Choroid plexus epithelial cell (primary cell): ENCODE measurements around the gene ZFHX3.
A peak's percentile ranks its signal among the peaks of the same experiment; 100 is the strongest.

Source experiments
- DNase-seq: peaks from one replicate; pipeline ENCODE4 v3.0.0-alpha.2; 2010; ENCODE audit warnings: low read depth
- H3K4me3 ChIP-seq: 2 replicates; pipeline ENCODE4 v1.5.1; 2011; ENCODE audit warnings: low read depth, mild to moderate bottlenecking, control low read depth, low read length, moderate library complexity
- CTCF ChIP-seq: conservative IDR thresholded peaks from 2 replicates; pipeline ENCODE4 v1.5.1; 2011; ENCODE audit warnings: low read depth, mild to moderate bottlenecking, control low read depth, inconsistent platforms, low read length, moderate library complexity

ZFHX3 gene

GRCh38 chr16:73063854-73064211 is 15.9 kb upstream of the ZFHX3 start:
- TF ChIP-seq CTCF = no peak
- no peak overlapping the region for H3K4me3 ChIP-seq
- no peak for DNase-seq

- DNase-seq = no peak
- no peak for TF ChIP-seq CTCF
These were observed 15.1 kb upstream of the ZFHX3 start for GRCh38 chr16:73062743-73063733.

GRCh38 chr16:73062001-73062616 is 14.2 kb upstream of the ZFHX3 start:
- no peak overlapping the region for H3K4me3 ChIP-seq
- TF ChIP-seq CTCF = no peak
- DNase-seq = no peak

More at GRCh38 chr16:73062743-73063733, 15.1 kb upstream of the ZFHX3 start:
- peak overlapping the region; percentile 49 for H3K4me3 ChIP-seq

GRCh38 chr16:73060892-73061490 is 13.1 kb upstream of the ZFHX3 start:
- no peak overlapping the region for H3K4me3 ChIP-seq
- DNase-seq = no peak
- TF ChIP-seq CTCF = no peak

DNA sequence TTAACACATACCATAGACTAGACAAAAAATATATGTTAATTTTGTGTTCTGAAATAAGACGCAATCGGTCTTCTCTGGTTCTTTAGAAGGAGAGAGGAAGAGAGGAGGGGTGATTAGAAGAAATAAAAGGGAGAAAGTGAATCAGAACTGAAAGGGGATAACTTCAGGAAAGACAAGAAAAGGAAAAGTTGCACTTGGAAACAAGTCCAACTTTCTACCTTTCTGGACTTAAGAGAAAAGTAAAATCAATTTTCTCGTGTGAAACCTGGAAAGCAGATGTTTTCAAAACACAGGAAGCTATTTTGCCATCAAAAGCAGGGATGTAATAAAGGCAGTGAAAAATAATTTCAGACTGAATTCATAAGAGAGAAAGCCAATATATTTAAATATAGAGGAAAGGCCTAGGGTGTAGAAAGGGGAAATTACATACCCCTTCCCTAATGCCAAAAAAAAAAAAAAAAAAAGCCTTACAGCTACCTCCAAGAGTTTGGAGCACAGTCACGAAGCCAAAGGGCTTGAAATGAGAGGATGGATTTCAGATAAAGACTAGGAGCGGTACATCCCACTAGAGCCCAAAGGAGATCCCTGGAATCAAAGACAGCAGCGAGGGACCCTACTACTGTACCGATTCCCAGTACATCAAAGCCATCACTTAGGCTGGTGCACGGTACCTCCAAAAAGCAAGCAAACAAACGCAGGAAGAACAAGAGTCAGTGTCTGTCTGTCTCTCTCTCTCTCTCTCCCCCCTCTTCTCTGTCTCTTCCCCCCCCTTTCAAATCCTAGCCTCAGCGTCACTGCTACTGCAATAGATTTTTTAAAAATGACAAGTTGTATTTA is 12.1 kb upstream of the ZFHX3 start:
- TF ChIP-seq CTCF = no peak
- peak overlapping the region; percentile 72 for H3K4me3 ChIP-seq
- no peak for DNase-seq

DNA sequence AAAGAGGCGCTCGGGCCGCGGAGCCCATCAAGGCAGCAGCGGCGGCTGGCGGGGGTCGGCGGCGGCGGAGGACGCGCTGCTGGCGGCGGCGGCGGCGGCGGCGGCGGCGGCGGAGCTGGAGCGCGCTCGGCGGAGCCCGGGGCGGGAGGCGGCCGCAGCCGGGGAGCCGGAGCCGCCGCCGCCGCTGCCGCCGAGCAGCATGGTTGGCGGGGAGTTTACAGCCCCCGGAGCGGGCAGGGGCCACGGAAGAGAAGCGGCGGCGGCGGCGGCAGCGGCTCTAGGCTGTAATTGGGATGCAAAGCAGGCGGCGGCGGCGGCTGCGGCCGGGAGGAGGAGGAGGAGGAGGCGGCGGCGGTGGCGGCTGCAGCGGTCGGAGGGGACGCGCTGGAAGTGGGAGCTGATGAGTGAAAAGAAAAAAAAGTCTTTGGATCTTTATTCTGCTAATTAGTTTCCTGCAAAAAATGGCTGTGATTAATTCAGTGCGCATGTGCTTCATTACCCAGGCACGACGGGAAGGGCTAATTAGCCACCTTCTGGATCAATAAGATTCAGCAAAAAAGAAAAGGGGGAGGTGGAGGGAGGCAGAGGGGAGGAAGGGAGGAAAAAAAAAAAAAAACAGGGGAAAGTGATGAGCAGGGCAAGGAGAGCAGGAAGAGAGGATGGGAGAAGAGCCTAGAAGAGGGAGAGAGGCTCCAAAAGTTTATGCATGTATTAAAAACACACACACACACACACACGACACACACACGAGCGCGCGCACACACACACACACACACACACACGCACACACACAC is 10.9 kb upstream of the ZFHX3 start:
- peak overlapping the region; percentile 72 for H3K4me3 ChIP-seq
- DNase-seq = peak; percentile 71
- no peak for TF ChIP-seq CTCF
